GM18517 (cell line): ENCODE results near the gene PCDHGB3.
"Not testable (repeated sequence)": the region's sequence is repeated elsewhere in the genome, so short reads cannot be mapped to it uniquely, and the experiment has no call there.

Experiments used
- ATAC-seq: cut with Tn5 transposase; IDR thresholded peaks from one replicate; pipeline ENCODE4 v1.9.1; 2021; ENCODE audit warnings: mild to moderate bottlenecking, moderate library complexity; ENCODE audit not compliant: unreplicated experiment

PCDHGB3 gene

GRCh38 chr5:141389153-141390042, 19.4 kb downstream of the PCDHGB3 start:
- ATAC-seq: no peak

GRCh38 chr5:141392429-141393198, 22.6 kb downstream of the PCDHGB3 start, which contains the start of gene PCDHGA8:
PCDHGA8 (plus strand) TSS chr5:141392633; CDS start chr5:141392814, 181 bp downstream.
- no peak for ATAC-seq

- ATAC-seq: no peak
These were observed 23.2 kb downstream of the PCDHGB3 start for GRCh38 chr5:141393267-141393666.

GRCh38 chr5:141394401-141395187, 24.6 kb downstream of the PCDHGB3 start:
- ATAC-seq: not testable (repeated sequence)

DNA sequence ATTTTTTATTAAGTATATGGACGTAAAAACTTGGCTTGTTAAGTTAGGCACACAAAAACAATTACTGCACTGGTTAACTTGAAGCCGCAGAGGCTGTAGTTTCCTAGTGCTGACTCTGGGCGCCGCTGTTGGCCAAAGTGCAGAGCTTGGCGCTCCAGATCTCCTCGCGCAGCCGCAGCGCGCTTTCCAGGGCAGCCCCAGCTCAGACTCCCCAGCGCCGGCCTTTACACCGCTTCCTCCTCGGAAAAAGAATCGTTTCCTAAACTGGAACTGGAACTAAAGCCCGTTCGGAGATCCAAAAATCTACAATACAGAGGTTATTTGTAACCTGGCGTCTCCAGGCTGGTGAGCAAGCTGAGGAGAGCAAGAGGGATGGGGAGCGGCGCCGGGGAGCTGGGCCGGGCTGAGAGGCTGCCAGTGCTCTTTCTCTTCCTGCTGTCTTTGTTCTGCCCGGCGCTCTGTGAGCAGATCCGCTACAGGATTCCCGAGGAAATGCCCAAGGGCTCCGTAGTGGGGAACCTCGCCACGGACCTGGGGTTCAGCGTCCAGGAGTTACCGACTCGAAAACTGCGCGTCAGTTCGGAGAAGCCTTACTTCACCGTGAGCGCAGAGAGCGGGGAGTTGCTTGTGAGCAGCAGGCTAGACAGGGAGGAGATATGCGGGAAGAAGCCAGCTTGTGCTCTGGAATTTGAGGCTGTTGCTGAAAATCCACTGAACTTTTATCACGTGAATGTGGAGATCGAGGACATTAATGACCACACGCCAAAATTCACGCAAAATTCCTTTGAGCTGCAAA, 27.9 kb downstream of the PCDHGB3 start, which contains the start of gene PCDHGB5:
TSS of gene PCDHGB5 (plus strand) at position 192 of the 796 bp plus-strand sequence. CDS start at position 373, 181 bp downstream.
- ATAC-seq: peak; percentile 93

GRCh38 chr5:141398608-141399007, 28.6 kb downstream of the PCDHGB3 start:
- no peak for ATAC-seq

- ATAC-seq: no peak
These were observed 29.7 kb downstream of the PCDHGB3 start for GRCh38 chr5:141399555-141400258.

- ATAC-seq: no peak
These were observed 32.7 kb downstream of the PCDHGB3 start, which contains the start of gene PCDHGA9 for GRCh38 chr5:141402553-141403243. PCDHGA9 (plus strand) TSS chr5:141402778; CDS start chr5:141402953, 175 bp downstream.

GRCh38 chr5:141403387-141403786, 33.3 kb downstream of the PCDHGB3 start:
- ATAC-seq: no peak

DNA sequence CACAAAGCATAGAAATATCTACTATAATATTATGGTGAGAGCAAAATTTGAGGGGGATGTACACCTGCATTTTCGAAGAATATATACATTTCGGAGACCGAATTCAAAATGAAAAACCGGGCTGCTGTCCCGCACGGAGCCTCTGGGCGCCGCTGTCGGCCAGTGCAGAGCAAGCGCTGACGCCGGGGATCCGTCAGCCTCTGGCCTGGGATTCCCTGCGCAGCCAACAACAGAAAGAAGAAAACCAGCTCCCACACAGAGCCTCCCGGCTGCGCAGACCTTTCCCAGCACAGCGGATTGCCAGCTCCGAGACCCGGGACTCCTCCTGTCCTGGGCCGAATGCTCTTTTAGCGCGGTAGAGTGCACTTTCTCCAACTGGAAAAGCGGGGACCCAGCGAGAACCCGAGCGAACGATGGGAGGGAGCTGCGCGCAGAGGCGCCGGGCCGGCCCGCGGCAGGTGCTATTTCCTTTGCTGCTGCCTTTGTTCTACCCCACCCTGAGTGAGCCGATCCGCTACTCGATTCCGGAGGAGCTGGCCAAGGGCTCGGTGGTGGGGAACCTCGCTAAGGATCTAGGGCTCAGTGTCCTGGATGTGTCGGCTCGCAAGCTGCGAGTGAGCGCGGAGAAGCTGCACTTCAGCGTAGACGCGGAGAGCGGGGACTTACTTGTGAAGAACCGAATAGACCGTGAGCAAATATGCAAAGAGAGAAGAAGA, 37.9 kb downstream of the PCDHGB3 start, which contains the start of gene PCDHGB6:
TSS of gene PCDHGB6 (plus strand) at position 232 of the 716 bp plus-strand sequence. CDS start at position 414, 182 bp downstream.
- ATAC-seq: not testable (repeated sequence)

- ATAC-seq: no peak
These were observed 39.7 kb downstream of the PCDHGB3 start for GRCh38 chr5:141409598-141410306.

DNA sequence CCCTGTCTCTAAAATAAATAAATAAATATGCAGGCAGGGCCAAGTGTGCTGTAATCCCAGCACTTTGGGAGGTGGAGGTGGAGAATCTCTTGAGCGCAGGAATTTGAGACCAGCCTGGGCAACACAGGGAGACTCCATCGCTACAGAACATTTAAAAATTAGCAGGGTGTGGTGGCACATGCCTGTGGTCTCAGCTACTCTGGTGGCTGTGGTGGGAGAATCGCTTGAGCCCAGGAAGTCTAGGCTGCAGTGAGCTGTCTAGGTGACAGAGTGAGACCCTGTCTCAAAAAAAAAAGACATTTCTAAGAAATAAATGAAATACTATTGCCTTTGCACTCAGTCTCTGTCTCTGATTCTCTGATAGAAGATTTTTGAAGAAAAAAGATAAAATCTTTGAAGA, 41.5 kb downstream of the PCDHGB3 start:
- ATAC-seq: no peak

GRCh38 chr5:141412854-141413539, 43.0 kb downstream of the PCDHGB3 start, which contains the start of gene PCDHGA10:
PCDHGA10 (plus strand) TSS chr5:141412987; CDS start chr5:141413176, 189 bp downstream.
- ATAC-seq: peak; percentile 79

DNA sequence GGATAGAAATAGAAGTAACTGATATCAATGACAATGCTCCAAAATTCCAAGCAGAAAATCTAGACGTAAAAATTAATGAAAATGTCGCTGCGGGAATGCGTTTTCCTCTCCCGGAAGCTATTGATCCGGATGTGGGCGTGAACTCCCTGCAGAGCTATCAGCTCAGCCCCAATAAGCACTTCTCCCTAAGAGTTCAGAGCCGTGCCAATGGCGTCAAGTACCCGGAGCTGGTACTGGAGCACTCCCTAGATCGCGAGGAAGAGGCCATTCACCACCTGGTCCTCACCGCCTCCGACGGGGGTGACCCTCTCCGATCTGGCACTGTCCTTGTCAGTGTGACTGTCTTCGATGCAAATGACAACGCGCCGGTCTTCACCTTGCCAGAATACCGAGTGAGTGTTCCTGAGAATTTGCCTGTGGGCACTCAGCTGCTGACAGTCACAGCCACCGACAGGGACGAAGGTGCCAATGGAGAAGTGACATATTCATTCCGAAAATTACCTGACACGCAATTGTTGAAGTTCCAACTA, 43.6 kb downstream of the PCDHGB3 start:
- ATAC-seq: no peak

- ATAC-seq: not testable (repeated sequence)
These were observed 44.7 kb downstream of the PCDHGB3 start for GRCh38 chr5:141414548-141415274.

DNA sequence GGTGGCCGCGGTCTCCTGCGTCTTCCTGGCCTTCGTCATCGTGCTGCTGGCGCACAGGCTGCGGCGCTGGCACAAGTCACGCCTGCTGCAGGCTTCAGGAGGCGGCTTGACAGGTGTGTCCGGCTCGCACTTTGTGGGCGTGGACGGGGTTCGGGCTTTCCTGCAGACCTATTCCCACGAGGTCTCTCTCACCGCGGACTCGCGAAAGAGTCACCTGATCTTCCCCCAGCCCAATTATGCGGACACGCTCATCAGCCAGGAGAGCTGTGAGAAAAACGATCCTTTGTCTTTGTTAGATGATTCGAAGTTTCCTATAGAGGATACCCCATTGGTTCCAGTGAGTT, 45.2 kb downstream of the PCDHGB3 start:
- not testable (repeated sequence) for ATAC-seq
